Large intestine (tissue), 3 donors: Measurements from ENCODE around the gene KDM6B. TPM values are rescaled to one million over a fixed set of nuclear protein-coding genes. Genes with fewer than 3 reads are reported as not detected.

Experiments
- DNase-seq, 2 donors: peaks; one replicate each; pipeline versions ENCODE4 v3.0.0 to v3.0.0-alpha.2; 2013
- H3K27ac ChIP-seq: one replicate; pipeline ENCODE4 v1.5.1; 2013; ENCODE audit warnings: low read length
- H3K27me3 ChIP-seq: 2 replicates; pipeline ENCODE4 v1.6.1; 2013; ENCODE audit warnings: low read length; ENCODE audit not compliant: control insufficient read depth, insufficient read depth
- H3K36me3 ChIP-seq: 2 replicates; pipeline ENCODE4 v1.6.1; 2013; ENCODE audit warnings: low read length; ENCODE audit not compliant: control insufficient read depth, insufficient read depth
- H3K4me1 ChIP-seq: one replicate; pipeline ENCODE4 v1.6.1; 2013; ENCODE audit warnings: low read length; ENCODE audit not compliant: control insufficient read depth, insufficient read depth
- H3K4me3 ChIP-seq: one replicate; pipeline ENCODE4 v1.5.1; 2013; ENCODE audit warnings: low read length
- H3K9me3 ChIP-seq: one replicate; pipeline ENCODE4 v1.6.1; 2013; ENCODE audit warnings: mild to moderate bottlenecking, low read depth, low read length, moderate library complexity; ENCODE audit not compliant: control insufficient read depth
- whole genome bisulfite sequencing: methylation state at CpG from one replicate; pipeline ENCODE4 v1.1.5; 2013; ENCODE audit warnings: low lambda C conversion rate; ENCODE audit not compliant: insufficient coverage; 5-methylcytosine and 5-hydroxymethylcytosine counted together
- polyA plus RNA-seq: library from polyadenylated mRNA; unstranded; fragments of 120-200 nt; gene quantifications from one replicate; pipeline ENCODE4 v1.2.1, GENCODE V29; 2013

Gene KDM6B
- polyA plus RNA-seq, 1 donor: 24.9 TPM

- Histone ChIP-seq H3K27me3 (peaks cover 6% of the 10 kb centered on the region), H3K9me3 (no peaks in the 10 kb centered on the region), H3K4me3 (no peak overlapping the region), H3K36me3 (no peaks in the 10 kb centered on the region), H3K27ac (no peak overlapping the region), H3K4me1 (no peaks in the 10 kb centered on the region)
- DNase-seq: no peak
- no CpG with 5 or more reads among the region's 5 CpGs for WGBS
These were observed 13.8 kb upstream of the KDM6B start for GRCh38 chr17:7820231-7820630.

DNA sequence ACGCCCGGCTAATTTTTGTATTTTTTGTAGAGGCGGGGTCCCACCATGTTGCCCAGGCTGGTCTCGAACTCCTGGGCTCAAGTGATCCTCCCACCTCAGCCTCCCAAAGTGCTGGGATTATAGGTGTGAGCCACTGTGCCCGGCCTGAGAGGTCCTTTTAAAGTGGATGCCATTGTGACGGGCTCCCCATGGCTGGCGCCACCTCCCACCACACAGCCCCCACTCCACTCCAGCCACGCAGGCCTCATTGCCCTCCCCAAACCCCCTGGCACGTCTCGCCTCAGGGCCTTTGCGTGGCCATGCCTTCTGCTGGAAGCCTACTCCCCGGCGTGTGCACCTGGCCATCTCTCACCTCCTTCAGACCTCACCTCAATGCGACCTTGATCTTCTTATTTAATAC lies 11.9 kb upstream of the KDM6B start:
- Histone ChIP-seq H3K4me1 (no peaks in the 10 kb centered on the region), H3K4me3 (no peak overlapping the region), H3K27ac (no peak overlapping the region), H3K27me3 (peaks cover 9% of the 10 kb centered on the region), H3K9me3 (no peaks in the 10 kb centered on the region), H3K36me3 (no peaks in the 10 kb centered on the region)
- WGBS: 50% methylated on average over 2 of the region's 14 CpGs
- DNase-seq: no peak

DNA sequence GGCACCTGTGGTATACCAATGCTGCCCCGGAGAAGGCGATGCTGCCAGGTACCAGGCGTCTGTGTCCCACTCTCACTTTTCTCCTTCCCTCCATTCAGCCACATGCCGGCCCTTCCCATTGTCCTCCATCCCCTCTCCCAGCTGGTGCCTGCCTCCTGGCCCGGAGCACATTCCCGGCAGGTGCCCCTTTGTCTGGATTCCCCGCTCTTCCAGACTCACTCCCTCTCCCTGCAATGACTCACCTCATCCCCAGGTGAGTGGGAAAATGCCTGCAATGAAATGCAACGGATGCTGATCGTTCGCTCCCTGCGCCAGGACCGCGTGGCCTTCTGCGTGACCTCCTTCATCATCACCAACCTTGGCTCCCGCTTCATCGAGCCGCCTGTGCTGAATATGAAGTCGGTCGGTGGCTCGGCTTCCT lies 10.4 kb upstream of the KDM6B start:
- WGBS: 83% methylated on average over 4 of the region's 20 CpGs
- H3K27me3 ChIP-seq: peaks cover 9% of the 10 kb centered on the region
- H3K4me3 ChIP-seq: no peak overlapping the region
- H3K36me3 ChIP-seq: no peaks in the 10 kb centered on the region
- DNase-seq: no peak
- no peak overlapping the region for H3K27ac ChIP-seq
- H3K4me1 ChIP-seq: no peaks in the 10 kb centered on the region
- no peaks in the 10 kb centered on the region for H3K9me3 ChIP-seq

DNA sequence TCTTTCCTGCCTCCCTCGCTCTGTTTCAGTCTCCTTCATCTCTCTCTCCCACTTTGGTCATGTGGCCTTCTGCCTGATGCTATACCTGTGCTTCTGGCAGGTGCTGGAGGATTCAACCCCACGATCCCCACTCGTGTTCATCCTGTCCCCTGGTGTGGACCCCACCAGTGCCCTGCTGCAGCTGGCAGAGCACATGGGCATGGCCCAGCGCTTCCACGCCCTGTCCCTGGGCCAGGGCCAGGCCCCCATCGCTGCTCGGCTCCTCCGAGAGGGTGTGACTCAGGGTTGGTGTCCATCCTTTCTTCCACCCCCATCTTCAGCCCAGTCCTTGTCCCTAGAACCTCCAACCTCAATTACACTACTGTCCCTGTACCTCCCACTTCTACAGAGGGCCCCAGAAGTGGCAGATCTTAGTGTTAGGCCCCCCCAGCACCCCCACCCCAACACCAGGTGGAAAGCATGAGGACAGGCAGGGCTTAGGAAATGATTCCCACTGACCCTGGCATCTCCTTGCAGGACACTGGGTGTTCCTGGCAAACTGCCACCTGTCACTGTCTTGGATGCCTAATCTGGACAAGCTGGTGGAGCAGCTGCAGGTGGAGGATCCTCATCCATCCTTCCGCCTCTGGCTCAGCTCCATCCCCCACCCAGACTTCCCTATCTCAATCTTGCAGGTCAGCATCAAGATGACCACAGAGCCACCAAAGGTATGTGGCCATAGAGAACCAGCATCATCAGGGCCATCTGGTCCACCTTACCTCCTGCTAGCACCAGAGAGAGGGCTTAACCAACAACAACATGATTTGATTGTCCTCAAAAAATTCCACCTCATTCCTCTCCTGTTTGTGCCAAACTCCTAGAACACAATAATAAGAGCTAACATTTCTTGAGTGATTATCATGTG lies 9.7 kb upstream of the KDM6B start:
- Histone ChIP-seq H3K27me3 (peaks cover 9% of the 10 kb centered on the region), H3K4me1 (no peaks in the 10 kb centered on the region), H3K36me3 (no peaks in the 10 kb centered on the region), H3K27ac (no peak overlapping the region), H3K4me3 (no peak overlapping the region), H3K9me3 (no peaks in the 10 kb centered on the region)
- no peak for DNase-seq
- no CpG with 5 or more reads among the region's 9 CpGs for WGBS

GRCh38 chr17:7825206-7825990 lies 8.6 kb upstream of the KDM6B start:
- Histone ChIP-seq H3K27me3 (peaks cover 11% of the 10 kb centered on the region), H3K4me3 (no peak overlapping the region), H3K9me3 (no peaks in the 10 kb centered on the region), H3K36me3 (no peaks in the 10 kb centered on the region), H3K27ac (no peak overlapping the region), H3K4me1 (no peaks in the 10 kb centered on the region)
- 40% methylated on average over 1 of the region's 12 CpGs for WGBS
- DNase-seq: no peak

DNA sequence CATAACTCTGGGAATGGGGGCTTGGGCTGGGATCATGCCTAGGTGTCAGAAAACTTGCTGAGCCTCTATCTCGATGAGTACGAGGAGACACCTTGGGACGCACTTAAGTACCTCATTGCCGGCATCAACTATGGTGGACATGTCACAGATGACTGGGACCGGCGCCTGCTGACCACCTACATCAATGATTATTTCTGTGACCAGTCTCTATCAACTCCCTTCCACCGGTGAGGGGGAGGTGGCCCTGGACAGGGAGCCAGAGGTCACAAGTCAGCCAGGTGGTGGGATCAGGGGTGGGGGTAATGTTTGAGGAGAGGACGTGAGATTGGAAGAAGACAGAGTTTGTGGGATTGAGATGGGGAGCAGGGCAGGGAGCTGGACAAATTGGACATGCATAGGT lies 3.4 kb upstream of the KDM6B start:
- WGBS: no CpG with 5 or more reads among the region's 8 CpGs
- no peak for DNase-seq
- no peak overlapping the region for H3K4me3 ChIP-seq
- H3K27ac ChIP-seq: no peak overlapping the region
- H3K9me3 ChIP-seq: no peaks in the 10 kb centered on the region
- H3K27me3 ChIP-seq: peaks cover 5% of the 10 kb centered on the region
- H3K36me3 ChIP-seq: no peaks in the 10 kb centered on the region
- H3K4me1 ChIP-seq: peaks cover 12% of the 10 kb centered on the region

- no peaks in the 10 kb centered on the region for H3K9me3 ChIP-seq
- DNase-seq: no peak
- H3K36me3 ChIP-seq: no peaks in the 10 kb centered on the region
- H3K4me3 ChIP-seq: no peak overlapping the region
- no CpG with 5 or more reads among the region's 7 CpGs for WGBS
- H3K27ac ChIP-seq: no peak overlapping the region
- H3K4me1 ChIP-seq: peaks cover 12% of the 10 kb centered on the region
- H3K27me3 ChIP-seq: peaks cover 2% of the 10 kb centered on the region
These were observed 2.8 kb upstream of the KDM6B start for GRCh38 chr17:7831233-7831632.

- no peak for DNase-seq
- WGBS: no CpG with 5 or more reads among the region's 10 CpGs
- H3K4me1 ChIP-seq: peaks cover 16% of the 10 kb centered on the region
These were observed 1.6 kb upstream of the KDM6B start for GRCh38 chr17:7832431-7832830.

DNA sequence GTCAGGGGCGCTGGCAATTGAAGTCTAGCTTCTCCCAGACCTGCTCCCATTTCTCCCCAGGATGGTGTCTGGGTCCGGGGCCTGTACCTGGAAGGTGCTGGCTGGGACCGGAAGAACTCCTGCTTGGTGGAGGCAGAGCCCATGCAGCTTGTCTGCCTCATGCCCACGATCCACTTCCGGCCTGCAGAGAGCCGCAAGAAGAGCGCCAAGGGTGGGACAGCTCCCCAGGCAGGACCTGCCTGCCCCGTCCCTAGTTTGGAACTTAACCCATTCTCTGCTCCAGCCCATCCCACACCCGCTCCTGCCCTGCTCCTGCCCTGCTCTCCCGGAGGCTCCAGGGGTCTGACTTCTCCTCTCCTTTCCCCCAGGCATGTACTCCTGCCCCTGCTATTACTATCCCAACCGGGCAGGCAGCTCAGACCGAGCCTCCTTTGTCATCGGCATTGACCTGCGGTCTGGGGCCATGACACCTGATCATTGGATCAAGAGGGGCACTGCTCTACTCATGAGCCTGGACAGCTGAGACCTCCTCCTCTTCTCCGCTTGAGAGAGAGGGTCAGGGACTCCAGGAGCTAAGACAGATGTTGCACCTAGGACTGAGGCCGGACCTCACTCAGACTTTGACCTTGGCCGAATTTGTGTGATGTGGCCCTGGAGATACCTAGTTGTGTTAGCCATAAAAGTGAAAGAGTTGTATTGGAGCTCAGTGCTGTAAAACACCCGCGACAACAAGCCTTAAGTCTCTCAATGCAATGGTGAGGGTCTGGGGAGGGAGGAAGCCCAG lies 814 bp upstream of the KDM6B start:
- H3K4me3 ChIP-seq: peak overlapping the region; percentile 56
- peaks cover 18% of the 10 kb centered on the region for H3K4me1 ChIP-seq
- no peak for DNase-seq
- no peaks in the 10 kb centered on the region for H3K36me3 ChIP-seq
- WGBS: 12% methylated on average over 3 of the region's 19 CpGs
- H3K27me3 ChIP-seq: peaks cover 2% of the 10 kb centered on the region
- no peak overlapping the region for H3K27ac ChIP-seq
- no peaks in the 10 kb centered on the region for H3K9me3 ChIP-seq

More at GRCh38 chr17:7832431-7832830, 1.6 kb upstream of the KDM6B start:
- Histone ChIP-seq H3K27ac (no peak overlapping the region), H3K4me3 (no peak overlapping the region), H3K36me3 (no peaks in the 10 kb centered on the region), H3K27me3 (peaks cover 2% of the 10 kb centered on the region), H3K9me3 (no peaks in the 10 kb centered on the region)

- H3K27me3 ChIP-seq: peaks cover 2% of the 10 kb centered on the region
- no peaks in the 10 kb centered on the region for H3K9me3 ChIP-seq
- H3K36me3 ChIP-seq: no peaks in the 10 kb centered on the region
- DNase-seq: peak; percentile 52 to 63
- H3K27ac ChIP-seq: peak overlapping the region; percentile 96
- WGBS: no CpG with 5 or more reads among the region's 20 CpGs
- H3K4me1 ChIP-seq: peaks cover 30% of the 10 kb centered on the region
- H3K4me3 ChIP-seq: peak overlapping the region; percentile 56
These were observed 532 bp downstream of the KDM6B start for GRCh38 chr17:7834542-7834956.
